GM18508 (cell line): ENCODE data around the gene IL17RC.

Source experiments
- ATAC-seq: cut with Tn5 transposase; IDR thresholded peaks from one replicate; pipeline ENCODE4 v1.9.1; 2021; ENCODE audit warnings: moderate number of reproducible peaks; ENCODE audit not compliant: insufficient read depth, unreplicated experiment

IL17RC gene

GRCh38 chr3:9942934-9943690, 26.2 kb downstream of the IL17RC start:
- ATAC-seq: no peak

- ATAC-seq: no peak
Measured at GRCh38 chr3:9944271-9944670, 27.4 kb downstream of the IL17RC start.

- ATAC-seq: no peak
Measured at GRCh38 chr3:9945358-9945757, 28.5 kb downstream of the IL17RC start.

- no peak for ATAC-seq
Measured at GRCh38 chr3:9946112-9947024, 29.5 kb downstream of the IL17RC start.

- no peak for ATAC-seq
Measured at GRCh38 chr3:9947025-9947995, 30.4 kb downstream of the IL17RC start.

GRCh38 chr3:9948586-9948985, 31.7 kb downstream of the IL17RC start:
- ATAC-seq: no peak

- no peak for ATAC-seq
Measured at GRCh38 chr3:9949115-9949514, 32.2 kb downstream of the IL17RC start.

- ATAC-seq: no peak
Measured at GRCh38 chr3:9949626-9950025, 32.7 kb downstream of the IL17RC start.

GRCh38 chr3:9951126-9951525, 34.2 kb downstream of the IL17RC start:
- ATAC-seq: no peak

GRCh38 chr3:9951598-9951961, 34.7 kb downstream of the IL17RC start:
- no peak for ATAC-seq

- ATAC-seq: peak; percentile 47
Measured at GRCh38 chr3:9951962-9952805, 35.3 kb downstream of the IL17RC start, which contains the start of gene PRRT3. PRRT3 (minus strand) TSS chr3:9952408; CDS start chr3:9950115, 2,293 bp downstream.

GRCh38 chr3:9955067-9955502, 38.2 kb downstream of the IL17RC start:
- ATAC-seq: no peak

GRCh38 chr3:9955611-9956352, 38.9 kb downstream of the IL17RC start:
- ATAC-seq: no peak

GRCh38 chr3:9957214-9957613, 40.3 kb downstream of the IL17RC start:
- no peak for ATAC-seq

GRCh38 chr3:9965200-9965875, 48.4 kb downstream of the IL17RC start:
- no peak for ATAC-seq

- no peak for ATAC-seq
Measured at GRCh38 chr3:9966841-9967240, 49.9 kb downstream of the IL17RC start.

- ATAC-seq: no peak
Measured at GRCh38 chr3:9969632-9970019, 52.7 kb downstream of the IL17RC start.

- ATAC-seq: no peak
Measured at GRCh38 chr3:9970020-9970652, 53.2 kb downstream of the IL17RC start.
